NCI-H446 (cell line): Measurements from ENCODE around the gene ANXA5.

Experiments used
- DNase-seq, 2 experiments: peaks; one replicate each; lab custom pipeline; 2025; lab: John Stamatoyannopoulos, UW

ANXA5 gene

DNA sequence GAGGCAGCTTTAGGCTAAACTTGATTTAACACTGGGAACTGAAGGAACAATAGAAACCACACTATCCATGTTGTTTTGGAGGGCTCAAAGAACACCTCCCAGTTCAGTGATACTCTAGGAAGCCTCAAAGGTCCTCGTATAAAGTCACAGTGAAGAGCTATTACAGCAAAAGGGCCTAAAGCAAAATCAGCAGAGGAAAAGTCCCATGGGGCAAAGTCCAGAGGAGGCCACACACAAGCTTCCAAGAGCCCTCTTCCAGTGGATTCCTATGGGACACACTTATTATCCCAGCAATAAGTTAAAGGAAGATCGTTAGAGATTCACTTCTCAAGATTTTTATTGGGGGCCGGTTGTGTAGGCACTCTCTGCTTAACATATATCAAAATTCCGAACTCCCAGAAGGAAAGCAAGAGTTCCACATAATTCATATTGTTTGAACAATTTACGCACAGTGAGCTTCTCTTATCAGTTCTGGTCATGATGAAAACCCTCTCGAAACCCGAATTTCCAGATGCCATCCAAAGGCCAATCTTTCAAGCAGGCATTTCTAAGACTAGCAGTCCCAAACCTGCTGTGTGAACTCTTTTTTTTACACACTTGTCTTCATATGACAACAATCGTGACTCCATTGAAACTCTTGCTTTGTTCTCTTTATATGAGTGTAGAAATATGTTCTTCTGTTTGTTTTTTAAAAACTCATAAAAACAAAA, 53.7 kb downstream of the ANXA5 start:
- no peak for DNase-seq

DNA sequence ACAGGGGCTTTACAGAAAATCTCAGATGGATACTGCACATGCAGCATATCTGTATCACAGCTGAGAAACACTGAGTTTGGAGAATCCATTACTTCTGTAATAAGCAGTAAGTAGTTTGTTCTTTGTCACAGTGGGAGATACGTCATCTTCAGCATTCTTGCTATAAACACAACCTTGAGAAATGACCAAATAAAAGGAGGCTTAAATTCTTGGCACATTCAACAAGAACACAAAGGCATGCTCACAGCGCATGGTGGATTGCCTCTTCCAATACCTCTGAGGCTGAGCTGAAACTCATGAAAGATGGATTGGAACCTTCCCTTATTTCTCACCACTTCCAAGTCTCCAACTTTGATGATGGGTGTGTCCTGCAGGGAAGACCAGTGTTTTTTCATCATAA, 54.5 kb downstream of the ANXA5 start:
- no peak for DNase-seq

DNA sequence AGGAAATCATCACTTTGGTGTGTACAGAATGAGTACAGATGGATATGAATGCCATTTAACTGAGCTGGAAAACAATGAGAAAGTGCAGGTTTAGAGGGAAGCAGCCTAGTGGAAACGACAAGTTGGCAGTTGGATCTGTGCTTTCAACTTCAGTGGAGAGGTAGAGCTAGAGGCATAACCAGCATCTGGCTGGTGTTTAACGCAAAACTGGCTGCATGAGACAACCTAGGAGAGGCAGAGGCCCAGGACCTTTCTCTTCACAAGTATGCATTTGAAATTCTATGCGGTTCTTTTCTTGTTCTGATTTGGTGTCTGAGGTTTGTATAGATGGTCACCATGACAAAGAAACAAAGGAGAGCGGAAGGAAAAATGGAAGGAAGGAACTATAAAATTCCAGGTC, 63.1 kb downstream of the ANXA5 start:
- DNase-seq, result no peak

DNA sequence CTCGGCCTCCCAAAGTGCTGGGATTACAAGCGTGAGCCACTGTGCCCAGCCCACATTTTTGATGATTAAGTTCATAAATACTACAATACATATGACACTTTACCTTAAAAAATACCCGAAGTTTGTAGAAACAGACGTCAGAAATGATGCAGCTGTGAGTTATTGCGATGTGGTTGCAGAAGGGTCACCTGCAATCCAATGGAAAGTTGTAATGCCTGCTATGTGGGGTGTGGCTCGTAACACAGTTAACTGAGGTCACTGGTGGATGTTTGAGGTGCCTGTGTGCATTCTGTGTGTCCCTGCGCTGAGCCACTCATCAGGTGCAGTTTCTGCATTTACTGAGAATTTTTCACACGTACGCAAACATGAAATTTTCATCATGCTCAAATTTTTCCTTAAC, 64.1 kb downstream of the ANXA5 start:
- no peak for DNase-seq
